Heart left ventricle (tissue), 16 donors: Measurements from ENCODE around the gene STXBP4. TPM values are rescaled to one million over a fixed set of nuclear protein-coding genes. Genes with fewer than 3 reads are reported as not detected.

Experiments used
- ATAC-seq, 4 donors: fragments of 200-7000 bp; cut with Tn5 transposase; one replicate each; pipeline ENCODE4 v1.9.1; 2020 to 2022; ENCODE audit warnings: moderate library complexity in 4 of 4, mild to moderate bottlenecking in 3 of 4, moderate number of reproducible peaks in 1 of 4
- DNase-seq, 5 donors: peaks; one replicate each; pipeline ENCODE4 v3.0.0-alpha.2; 2020
- H3K27ac ChIP-seq, 12 donors: fragments of 200-600 bp; sonication (generic) in 4 of 12; one replicate each; pipeline versions ENCODE4 v1.5.0 to v1.8.0; 2016 to 2022; ENCODE audit warnings: mild to moderate bottlenecking in 2 of 12
- H3K27me3 ChIP-seq, 9 donors: fragments of 200-600 bp; sonication (generic) in 2 of 9; one replicate each; pipeline versions ENCODE4 v1.5.1 to v1.8.0; 2016 to 2022; ENCODE audit warnings: mild to moderate bottlenecking in 3 of 9
- H3K36me3 ChIP-seq, 9 donors: fragments of 200-600 bp; sonication (generic) in 2 of 9; one replicate each; pipeline versions ENCODE4 v1.5.0 to v1.8.0; 2018 to 2022; ENCODE audit warnings: mild to moderate bottlenecking in 2 of 9
- H3K4me1 ChIP-seq, 12 donors: fragments of 200-600 bp; sonication (generic) in 4 of 12; one replicate each; pipeline versions ENCODE4 v1.5.0 to v1.8.0; 2016 to 2022; ENCODE audit warnings: mild to moderate bottlenecking in 3 of 12
- H3K4me3 ChIP-seq, 12 donors: fragments of 200-600 bp; sonication (generic) in 4 of 12; one replicate each; pipeline versions ENCODE4 v1.5.0 to v1.8.0; 2017 to 2022; ENCODE audit warnings: mild to moderate bottlenecking in 9 of 12, moderate library complexity in 4 of 12
- H3K9me3 ChIP-seq, 12 donors: fragments of 200-600 bp; sonication (generic) in 4 of 12; one replicate each; pipeline versions ENCODE4 v1.5.0 to v1.8.0; 2016 to 2022; ENCODE audit warnings: mild to moderate bottlenecking in 1 of 12
- POLR2A ChIP-seq, 2 donors: fragments of 450-650 bp; IDR thresholded peaks; one replicate each; pipeline ENCODE4 v1.6.1; 2017; ENCODE audit warnings: antibody characterized with exemption in 2 of 2, mild to moderate bottlenecking in 2 of 2, moderate library complexity in 2 of 2
- WGBS, 4 donors: extraction: QIAGEN DNeasy Blood & Tissue Kit in 2 of 4; methylation state at CpG; one replicate each; pipeline versions ENCODE4 v1.1.5 to v1.1.7; 2013 to 2018; 5-methylcytosine and 5-hydroxymethylcytosine counted together
- intact Hi-C, 10 donors: fragments of 100-400 bp; cut with DNase I; formaldehyde crosslinking; loops; one replicate each; pipeline versions ENCODE4 v1.11.1 to v1.14.2; 2022
- polyA plus RNA-seq, 2 donors: library from polyadenylated mRNA; stranded (reverse); fragments of 200-250 nt; gene quantifications; one replicate each; pipeline ENCODE4 v1.2.3, GENCODE V29; 2013
- total RNA-seq, 9 donors: library from RNA; depleted of rRNA in 2 of 9; stranded (reverse); fragments of >200 nt in 2 of 9; fragmentation: NEBNext Ultra II Directional in 3 of 9; extraction: Animal tissue kit (Norgen Biotek cat#: 25700) in 3 of 9; gene quantifications; one replicate each; pipeline versions ENCODE4 v1.1.0 to v1.2.4, GENCODE V29; 2016 to 2023
- TF ChIP-seq, protein P1 (sequence below), 12 donors: fragments of 200-600 bp; sonication (generic) in 4 of 12; IDR thresholded peaks; one replicate each; pipeline versions ENCODE4 v1.5.0 to v1.8.0; 2018 to 2022; ENCODE audit warnings: antibody characterized with exemption in 12 of 12, mild to moderate bottlenecking in 5 of 12
- donor health status: ischemic (EF 13 %, LVEDD 7.1; RV severe dilation, severe dysfunction).
- donor health status: healthy with polysubstance abuse.
- donor health status: DM: no; HTN: yes; CAD: no.
- donor health status: DM: no; HTN: no; CAD: no.
- donor health status: ischemic (EF 25% LVEDD 6.9; RV normal size, moderate dysfunction).
- donor health status: ischemic (EF 25% LVEDD 5.7; RV mildly dilated, moderate dysfunction).
- donor health status: healthy.
- donor health status: DM: yes; HTN: yes; CAD: no.
- donor health status: ischemic (EF 35%, LVEDD 5.7; RV mildly dilated, moderate dysfunction).
- donor health status: nonischemic (EF 11% LVEDD 7.7; RV severe dilation, severe dysfunction).
- donor health status: DM: yes; HTN: yes; CAD: no.
- donor health status: PGD.
- donor health status: ischemic (EF 29% LVEDD 5.4; RV normal size, mild dysfunction).
- donor health status: nonischemic (EF 23%, LVEDD 6.1; RV moderate dilation, normal function).

STXBP4 gene
- total and polyA plus RNA-seq, 11 donors, result 1.3 to 7.8 (median 4.7) TPM

DNA sequence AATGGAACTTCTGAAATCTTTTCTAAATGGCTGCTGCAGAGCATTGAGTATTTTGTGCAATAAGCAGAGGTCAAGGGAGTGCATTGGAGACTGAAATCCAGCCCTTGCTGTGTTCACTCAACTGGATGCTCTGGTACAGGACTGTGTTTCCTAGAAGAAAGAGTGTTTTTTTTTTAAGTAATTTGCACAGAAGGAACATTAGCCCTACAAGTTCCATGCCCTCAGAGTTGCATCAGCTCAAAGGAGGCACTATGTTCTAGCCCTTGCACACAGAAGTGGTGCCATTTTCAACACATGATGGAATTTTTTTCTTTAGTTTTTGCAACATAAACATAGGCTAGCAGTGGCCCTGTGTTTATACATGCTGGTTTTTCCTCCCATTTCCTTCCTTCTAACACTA lies 152.1 kb downstream of the STXBP4 start:
- DNase-seq (no peak), ATAC-seq (no peak)
- Histone ChIP-seq H3K4me1 (peaks cover 0 to 15% (median 2%) of the 10 kb centered on the region in 12 donors), H3K27ac (no peak overlapping the region), H3K9me3 (no peaks in the 10 kb centered on the region), H3K27me3 (no peaks in the 10 kb centered on the region), H3K36me3 (no peaks in the 10 kb centered on the region), H3K4me3 (no peak overlapping the region)
- TF ChIP-seq, protein P1, sequence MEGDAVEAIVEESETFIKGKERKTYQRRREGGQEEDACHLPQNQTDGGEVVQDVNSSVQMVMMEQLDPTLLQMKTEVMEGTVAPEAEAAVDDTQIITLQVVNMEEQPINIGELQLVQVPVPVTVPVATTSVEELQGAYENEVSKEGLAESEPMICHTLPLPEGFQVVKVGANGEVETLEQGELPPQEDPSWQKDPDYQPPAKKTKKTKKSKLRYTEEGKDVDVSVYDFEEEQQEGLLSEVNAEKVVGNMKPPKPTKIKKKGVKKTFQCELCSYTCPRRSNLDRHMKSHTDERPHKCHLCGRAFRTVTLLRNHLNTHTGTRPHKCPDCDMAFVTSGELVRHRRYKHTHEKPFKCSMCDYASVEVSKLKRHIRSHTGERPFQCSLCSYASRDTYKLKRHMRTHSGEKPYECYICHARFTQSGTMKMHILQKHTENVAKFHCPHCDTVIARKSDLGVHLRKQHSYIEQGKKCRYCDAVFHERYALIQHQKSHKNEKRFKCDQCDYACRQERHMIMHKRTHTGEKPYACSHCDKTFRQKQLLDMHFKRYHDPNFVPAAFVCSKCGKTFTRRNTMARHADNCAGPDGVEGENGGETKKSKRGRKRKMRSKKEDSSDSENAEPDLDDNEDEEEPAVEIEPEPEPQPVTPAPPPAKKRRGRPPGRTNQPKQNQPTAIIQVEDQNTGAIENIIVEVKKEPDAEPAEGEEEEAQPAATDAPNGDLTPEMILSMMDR (IDR thresholded peaks at IDR 0.05), result no peak
- TF ChIP-seq POLR2A (IDR thresholded peaks at IDR 0.05), result no peak
- intact Hi-C loops, result loop anchor here in 1 of 10 donors (10.0 kb wide), 1 partner anchor 64 kb away; no protein-coding TSS in a partner anchor

DNA sequence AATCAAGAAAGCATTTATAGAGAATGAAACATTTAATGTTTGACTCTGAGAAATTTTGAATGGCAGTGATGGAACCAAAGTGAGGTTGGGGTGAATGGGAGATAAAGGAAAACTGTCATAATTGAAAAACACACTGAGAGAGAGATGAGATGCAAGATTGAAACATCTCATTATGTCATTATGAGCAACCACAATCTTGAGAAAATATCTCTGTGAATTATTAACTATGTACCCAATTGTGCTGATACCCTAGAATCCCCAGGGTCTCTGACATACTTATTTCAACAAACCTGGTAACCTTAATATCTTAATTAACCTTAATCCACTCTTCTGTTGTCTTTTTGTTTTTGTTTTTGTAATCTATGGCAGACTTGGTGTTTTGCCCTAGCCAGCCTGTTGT lies 152.7 kb downstream of the STXBP4 start:
- no peaks in the 10 kb centered on the region for H3K36me3 ChIP-seq
- no peaks in the 10 kb centered on the region for H3K27me3 ChIP-seq
- intact Hi-C loops, result loop anchor here in 1 of 10 donors (10.0 kb wide), 1 partner anchor 64 kb away; no protein-coding TSS in a partner anchor
- H3K9me3 ChIP-seq, result no peaks in the 10 kb centered on the region
- ATAC-seq (no peak), DNase-seq (no peak)
- H3K4me1 ChIP-seq, result peaks cover 0 to 13% (median 1%) of the 10 kb centered on the region in 12 donors
- no peak for TF ChIP-seq POLR2A (IDR thresholded peaks at IDR 0.05)
- H3K4me3 ChIP-seq, result no peak overlapping the region
- H3K27ac ChIP-seq, result no peak overlapping the region

DNA sequence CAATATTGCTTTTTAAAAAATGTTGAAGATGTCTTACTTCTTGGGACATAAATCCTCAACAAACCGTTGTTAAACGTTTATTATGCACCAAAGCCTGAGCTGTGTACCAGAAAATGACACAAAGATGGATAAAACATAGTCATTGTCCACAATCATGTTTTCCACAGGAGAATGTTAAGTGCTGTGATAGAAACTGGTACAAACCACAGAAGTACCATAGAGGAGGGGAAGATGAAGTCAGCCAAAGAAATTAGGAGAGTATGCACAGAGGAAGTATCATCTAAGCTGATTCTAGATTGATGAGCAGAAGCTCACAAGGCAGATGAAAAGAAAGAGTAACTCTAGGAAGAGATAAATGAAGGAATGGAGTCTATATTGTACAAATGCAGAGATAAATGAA lies 153.5 kb downstream of the STXBP4 start:
- Histone ChIP-seq H3K4me1 (peaks cover 0 to 5% (median 0%) of the 10 kb centered on the region in 12 donors), H3K9me3 (no peaks in the 10 kb centered on the region), H3K27ac (no peak overlapping the region), H3K36me3 (no peaks in the 10 kb centered on the region), H3K4me3 (no peak overlapping the region), H3K27me3 (no peaks in the 10 kb centered on the region)
- TF ChIP-seq, protein P1 (IDR thresholded peaks at IDR 0.05), result no peak
- no peak for TF ChIP-seq POLR2A (IDR thresholded peaks at IDR 0.05)
- ATAC-seq (no peak), DNase-seq (no peak)
- WGBS, 4 donors, result 92 to 95% (median 94%) methylated on average over 2 of the region's 2 CpGs
- intact Hi-C loops, result loop anchor here in 1 of 10 donors (10.0 kb wide), 1 partner anchor 63 kb away; no protein-coding TSS in a partner anchor

DNA sequence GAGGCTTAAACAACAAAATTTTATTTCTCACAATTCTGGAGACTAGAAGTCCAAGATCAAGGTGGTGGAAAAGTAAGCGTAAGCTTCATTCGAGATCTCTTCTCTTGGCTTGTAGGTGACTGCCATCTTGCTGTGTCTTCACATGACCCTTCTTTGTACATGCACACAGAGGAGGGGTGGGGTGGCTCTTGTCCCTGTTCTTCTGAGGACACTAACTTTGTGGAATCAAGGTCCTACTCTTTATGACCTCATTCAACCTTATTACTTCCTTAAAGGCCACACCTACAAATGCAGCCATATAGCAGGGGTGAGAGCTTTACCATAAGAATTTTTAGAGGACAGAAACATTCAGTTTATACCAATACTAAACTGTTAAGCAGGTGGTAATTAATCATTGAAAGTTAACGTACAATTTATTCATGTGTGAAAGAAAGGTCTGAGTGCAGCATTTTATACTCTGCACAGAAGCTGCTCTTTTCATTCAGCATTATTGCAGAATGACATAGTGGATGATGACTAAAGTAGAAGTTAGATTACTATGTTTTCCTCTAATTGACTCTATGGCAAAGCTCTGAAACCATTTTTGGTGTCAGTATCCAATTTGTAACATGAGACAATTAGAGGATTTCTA lies 156.3 kb downstream of the STXBP4 start:
- Histone ChIP-seq H3K4me1 (no peaks in the 10 kb centered on the region), H3K9me3 (no peaks in the 10 kb centered on the region), H3K4me3 (no peak overlapping the region), H3K36me3 (no peaks in the 10 kb centered on the region), H3K27me3 (no peaks in the 10 kb centered on the region), H3K27ac (no peak overlapping the region)
- no peak for DNase-seq
- no peak for ATAC-seq
- TF ChIP-seq, protein P1 (IDR thresholded peaks at IDR 0.05), result no peak
- no peak for TF ChIP-seq POLR2A (IDR thresholded peaks at IDR 0.05)
- intact Hi-C loops, result loop anchor here in 1 of 10 donors (10.0 kb wide), 1 partner anchor 60 kb away; no protein-coding TSS in a partner anchor
- 92 to 97% (median 94%) methylated on average over 3 of the region's 3 CpGs for WGBS, 4 donors

DNA sequence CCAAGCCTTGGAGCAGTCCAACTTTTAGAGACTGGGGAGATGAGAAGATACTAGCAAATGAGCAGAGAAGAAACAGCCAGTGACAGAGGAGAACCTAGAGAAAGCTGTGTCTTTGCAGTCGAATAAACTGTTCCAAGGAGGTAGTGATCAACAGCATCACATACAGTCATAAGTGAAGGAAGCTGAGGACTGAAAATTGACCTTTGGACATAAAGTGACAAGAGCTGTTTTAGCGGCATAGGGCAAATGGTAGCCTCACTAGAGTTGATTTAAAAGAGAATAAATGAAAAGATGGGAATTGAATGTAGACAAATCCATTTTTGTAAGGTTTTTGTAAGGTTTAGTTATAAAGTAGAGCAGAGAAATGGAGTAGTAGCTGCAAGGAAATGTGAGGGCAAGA lies 165.0 kb downstream of the STXBP4 start:
- no peak for ATAC-seq
- intact Hi-C loops, result no loop called here
- Histone ChIP-seq H3K27me3 (no peaks in the 10 kb centered on the region), H3K9me3 (no peaks in the 10 kb centered on the region), H3K4me1 (no peaks in the 10 kb centered on the region), H3K36me3 (no peaks in the 10 kb centered on the region), H3K4me3 (no peak overlapping the region), H3K27ac (no peak overlapping the region)
- no peak for TF ChIP-seq POLR2A (IDR thresholded peaks at IDR 0.05)
- TF ChIP-seq, protein P1 (IDR thresholded peaks at IDR 0.05), result no peak
- no peak for DNase-seq
- WGBS, 4 donors, result 46 to 93% (median 73%) methylated on average over 2 of the region's 2 CpGs
